Stimulated activated naive B cell treated with anti-CD40 and anti-IgM and Interleukin-4, amounts not matched to agents 10 μg/mL and 1 μg/mL and 100 μg/mL, for 72 hours (primary cell): ENCODE data around the gene ARHGEF10L.
A peak's percentile ranks its signal among the peaks of the same experiment; 100 is the strongest.

Experiments used
- ATAC-seq, 2 donors: fragments of 150-1000 bp; cut with Tn5 transposase; replicated peaks; 2 replicates each; pipeline ENCODE4 v1.10.0; 2021; ENCODE audit warnings: moderate library complexity in 1 of 2
- DNase-seq: peaks from one replicate; pipeline ENCODE4 v3.0.0; 2021
- H3K27ac Mint-ChIP-seq: one replicate; pipeline ENCODE4 v1.8.0; 2022; ENCODE audit warnings: mild to moderate bottlenecking, mixed read lengths
- H3K27me3 Mint-ChIP-seq, 2 donors: one replicate each; pipeline ENCODE4 v1.8.0; 2022; ENCODE audit warnings: mixed read lengths in 2 of 2
- H3K36me3 Mint-ChIP-seq, 2 donors: one replicate each; pipeline ENCODE4 v1.8.0; 2022; ENCODE audit warnings: mixed read lengths in 2 of 2, mild to moderate bottlenecking in 1 of 2
- H3K4me1 Mint-ChIP-seq, 2 donors: one replicate each; pipeline ENCODE4 v1.8.0; 2022; ENCODE audit warnings: mixed read lengths in 2 of 2, mild to moderate bottlenecking in 1 of 2
- H3K4me3 Mint-ChIP-seq, 2 donors: one replicate each; pipeline ENCODE4 v1.8.0; 2022; ENCODE audit warnings: mild to moderate bottlenecking in 2 of 2, mixed read lengths in 2 of 2, moderate library complexity in 1 of 2
- H3K9me3 Mint-ChIP-seq, 2 donors: one replicate each; pipeline ENCODE4 v1.8.0; 2022; ENCODE audit warnings: mixed read lengths in 2 of 2, mild to moderate bottlenecking in 1 of 2

Gene ARHGEF10L

GRCh38 chr1:17576519-17576853, 37.0 kb downstream of the ARHGEF10L start:
- ATAC-seq (no peak), DNase-seq (no peak)
- Mint-ChIP-seq H3K27me3 (peaks cover 0 to 8% of the 10 kb centered on the region in 2 donors), H3K9me3 (no peaks in the 10 kb centered on the region), H3K4me1 (peaks cover 0 to 2% of the 10 kb centered on the region in 2 donors), H3K36me3 (no peaks in the 10 kb centered on the region), H3K4me3 (no peak overlapping the region), H3K27ac (no peak overlapping the region)

GRCh38 chr1:17577907-17578297, 38.4 kb downstream of the ARHGEF10L start:
- Mint-ChIP-seq H3K27me3 (peaks cover 4 to 7% of the 10 kb centered on the region in 2 donors), H3K9me3 (no peaks in the 10 kb centered on the region), H3K4me1 (peaks cover 0 to 1% of the 10 kb centered on the region in 2 donors), H3K4me3 (no peak overlapping the region), H3K27ac (no peak overlapping the region), H3K36me3 (no peaks in the 10 kb centered on the region)
- ATAC-seq (no peak), DNase-seq (no peak)

- Mint-ChIP-seq H3K4me3 (no peak overlapping the region), H3K9me3 (no peaks in the 10 kb centered on the region), H3K4me1 (no peaks in the 10 kb centered on the region), H3K36me3 (no peaks in the 10 kb centered on the region), H3K27ac (peak overlapping the region; percentile 25), H3K27me3 (peaks cover 4 to 12% of the 10 kb centered on the region in 2 donors)
- ATAC-seq (no peak), DNase-seq (no peak)
These were observed 40.7 kb downstream of the ARHGEF10L start for GRCh38 chr1:17579951-17580939.

DNA sequence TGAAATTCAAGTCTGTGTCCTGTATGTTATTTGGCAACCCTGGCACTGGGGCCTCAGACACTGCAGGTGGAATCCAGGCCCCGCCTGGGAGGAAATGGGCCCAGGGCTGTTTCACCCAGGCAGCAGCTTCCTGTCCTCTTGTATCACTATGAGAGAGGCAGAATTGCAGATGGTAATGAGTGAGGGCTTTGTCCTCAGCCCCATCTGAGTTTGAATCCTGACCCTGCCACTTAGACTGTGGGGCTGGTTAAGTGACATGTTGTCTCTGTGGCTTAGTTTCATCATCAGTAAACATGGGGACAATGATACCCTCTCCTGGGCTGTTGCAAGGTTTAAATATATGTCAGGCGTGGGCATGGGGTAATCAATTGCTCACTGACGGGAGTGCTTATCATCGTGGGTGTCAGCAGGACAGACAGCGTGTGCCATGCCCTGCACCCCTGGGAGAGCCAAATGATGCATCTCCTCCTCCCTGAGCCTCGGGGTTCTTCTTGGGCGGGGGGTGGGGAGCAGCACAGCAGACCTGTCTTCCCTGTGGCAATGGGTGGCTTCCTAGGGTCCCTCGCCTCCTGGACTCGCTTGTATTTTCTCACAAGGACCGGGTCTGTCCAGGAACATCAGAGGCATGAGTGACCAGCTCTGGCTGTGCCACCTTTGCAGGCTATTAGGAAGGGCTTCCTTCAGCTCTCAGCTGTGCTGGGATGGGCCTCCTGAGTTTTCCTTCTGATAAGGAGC, 42.1 kb downstream of the ARHGEF10L start:
- no peak for DNase-seq
- H3K4me1 Mint-ChIP-seq, result no peaks in the 10 kb centered on the region
- no peaks in the 10 kb centered on the region for H3K9me3 Mint-ChIP-seq
- H3K27ac Mint-ChIP-seq, result no peak overlapping the region
- peak; percentile 48 to 52 for ATAC-seq
- H3K27me3 Mint-ChIP-seq, result peaks cover 0 to 12% of the 10 kb centered on the region in 2 donors
- no peaks in the 10 kb centered on the region for H3K36me3 Mint-ChIP-seq
- no peak overlapping the region for H3K4me3 Mint-ChIP-seq

DNA sequence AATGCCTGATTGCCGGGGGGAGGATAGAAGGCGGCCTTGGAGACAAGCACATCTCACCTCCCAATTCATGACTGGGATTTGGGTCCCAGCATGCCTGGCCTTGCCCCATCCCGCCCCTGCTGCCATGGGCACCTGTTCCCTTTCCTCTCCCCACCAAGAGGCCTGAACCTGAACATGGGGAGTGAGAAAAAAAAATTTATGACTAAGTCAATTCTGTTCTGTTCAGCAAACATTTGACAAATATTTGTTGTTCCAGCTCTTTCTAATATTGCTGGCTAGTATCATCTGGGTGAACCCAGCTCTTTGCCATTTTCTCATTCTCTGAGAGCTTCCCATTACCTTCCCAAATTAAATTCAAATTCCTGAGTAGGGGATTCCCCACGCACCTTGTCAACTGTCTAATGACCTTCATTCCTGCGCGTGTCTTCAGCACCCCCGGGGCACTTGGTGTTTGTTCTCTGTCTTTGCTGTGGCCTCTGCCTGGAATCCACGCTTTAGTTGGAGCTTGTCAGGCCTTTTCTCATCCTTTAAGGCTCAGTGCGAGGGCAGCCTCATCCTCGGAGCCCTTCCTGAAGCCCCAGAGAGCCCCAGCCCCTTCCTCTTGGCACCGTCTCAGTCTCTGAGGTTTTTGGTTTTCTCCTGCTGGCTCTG, 42.8 kb downstream of the ARHGEF10L start:
- Mint-ChIP-seq H3K27ac (no peak overlapping the region), H3K27me3 (peaks cover 4 to 12% of the 10 kb centered on the region in 2 donors), H3K9me3 (no peaks in the 10 kb centered on the region), H3K4me1 (no peaks in the 10 kb centered on the region), H3K36me3 (no peaks in the 10 kb centered on the region), H3K4me3 (no peak overlapping the region)
- DNase-seq, result no peak
- ATAC-seq, result no peak

- Mint-ChIP-seq H3K27me3 (peaks cover 4 to 12% of the 10 kb centered on the region in 2 donors), H3K4me3 (no peak overlapping the region), H3K4me1 (no peaks in the 10 kb centered on the region), H3K9me3 (no peaks in the 10 kb centered on the region), H3K36me3 (no peaks in the 10 kb centered on the region), H3K27ac (no peak overlapping the region)
- DNase-seq (no peak), ATAC-seq (no peak)
These were observed 45.0 kb downstream of the ARHGEF10L start for GRCh38 chr1:17584539-17584938.

GRCh38 chr1:17585266-17585987, 45.9 kb downstream of the ARHGEF10L start:
- no peak overlapping the region for H3K27ac Mint-ChIP-seq

DNA sequence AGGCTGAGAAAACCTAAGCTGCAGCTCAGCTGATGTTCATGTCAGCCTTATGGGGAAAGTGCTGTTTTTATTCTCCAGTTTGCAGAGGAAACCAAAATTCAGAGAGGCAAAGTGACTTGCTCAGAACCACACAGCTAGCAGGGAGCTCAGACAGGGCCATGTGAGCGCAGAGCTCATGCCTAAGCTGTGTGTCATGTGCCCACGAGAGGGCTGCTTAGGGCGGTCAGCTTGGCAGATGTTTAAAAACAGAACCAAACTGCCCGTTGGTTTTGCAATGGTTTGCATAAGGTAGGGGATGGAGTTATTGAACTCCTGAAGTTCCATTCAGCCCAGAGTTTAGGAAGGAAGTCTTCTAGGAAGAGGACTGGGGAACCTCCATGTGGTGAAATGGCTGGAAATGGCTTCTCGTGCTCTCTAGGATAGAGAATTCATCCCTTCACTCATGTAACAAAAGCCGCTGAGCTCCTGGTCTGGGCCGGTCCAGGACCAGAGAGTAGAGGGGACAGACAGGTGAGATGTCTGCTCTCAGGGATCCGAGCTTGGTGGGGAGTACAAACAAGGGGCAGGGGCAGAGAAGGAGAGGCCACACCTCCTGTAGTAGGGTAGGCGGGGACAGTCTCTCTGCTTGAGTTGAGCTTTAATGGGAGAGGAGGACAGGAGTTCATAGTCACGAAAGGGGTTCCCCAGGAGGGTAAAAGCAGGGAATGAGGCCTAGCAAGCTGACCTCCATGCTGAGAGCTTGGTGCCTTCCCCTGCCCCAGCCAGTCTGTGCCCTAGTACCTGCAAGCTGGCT, 46.9 kb downstream of the ARHGEF10L start:
- ATAC-seq (no peak), DNase-seq (no peak)
- no peak overlapping the region for H3K4me3 Mint-ChIP-seq
- no peaks in the 10 kb centered on the region for H3K9me3 Mint-ChIP-seq
- no peak overlapping the region for H3K27ac Mint-ChIP-seq
- peaks cover 4 to 12% of the 10 kb centered on the region in 2 donors for H3K27me3 Mint-ChIP-seq
- H3K4me1 Mint-ChIP-seq, result no peaks in the 10 kb centered on the region
- no peaks in the 10 kb centered on the region for H3K36me3 Mint-ChIP-seq

More at GRCh38 chr1:17585266-17585987, 45.9 kb downstream of the ARHGEF10L start:
- no peaks in the 10 kb centered on the region for H3K9me3 Mint-ChIP-seq
- no peaks in the 10 kb centered on the region for H3K4me1 Mint-ChIP-seq
- no peaks in the 10 kb centered on the region for H3K36me3 Mint-ChIP-seq
- H3K27me3 Mint-ChIP-seq, result peaks cover 4 to 12% of the 10 kb centered on the region in 2 donors
- H3K4me3 Mint-ChIP-seq, result no peak overlapping the region
- DNase-seq, result no peak
- no peak for ATAC-seq

DNA sequence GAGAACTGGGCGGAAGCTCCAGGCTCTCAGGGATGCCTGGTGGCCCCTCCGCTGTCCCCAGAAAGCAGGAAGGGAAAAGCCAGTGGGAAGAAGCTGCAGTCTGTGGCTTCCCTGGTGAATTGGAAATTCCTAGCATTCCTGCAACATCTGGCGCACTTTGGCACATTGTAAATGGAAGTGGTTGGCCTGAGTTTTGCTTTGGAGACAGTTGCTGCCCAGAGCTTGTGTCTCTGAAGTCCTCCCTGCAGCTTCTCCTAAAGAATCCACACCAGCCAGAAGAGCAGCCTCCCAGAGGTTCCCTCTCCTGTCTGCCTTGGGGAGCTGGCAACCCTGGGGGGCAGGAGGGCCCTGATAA, 48.2 kb downstream of the ARHGEF10L start:
- no peaks in the 10 kb centered on the region for H3K9me3 Mint-ChIP-seq
- DNase-seq, result no peak

DNA sequence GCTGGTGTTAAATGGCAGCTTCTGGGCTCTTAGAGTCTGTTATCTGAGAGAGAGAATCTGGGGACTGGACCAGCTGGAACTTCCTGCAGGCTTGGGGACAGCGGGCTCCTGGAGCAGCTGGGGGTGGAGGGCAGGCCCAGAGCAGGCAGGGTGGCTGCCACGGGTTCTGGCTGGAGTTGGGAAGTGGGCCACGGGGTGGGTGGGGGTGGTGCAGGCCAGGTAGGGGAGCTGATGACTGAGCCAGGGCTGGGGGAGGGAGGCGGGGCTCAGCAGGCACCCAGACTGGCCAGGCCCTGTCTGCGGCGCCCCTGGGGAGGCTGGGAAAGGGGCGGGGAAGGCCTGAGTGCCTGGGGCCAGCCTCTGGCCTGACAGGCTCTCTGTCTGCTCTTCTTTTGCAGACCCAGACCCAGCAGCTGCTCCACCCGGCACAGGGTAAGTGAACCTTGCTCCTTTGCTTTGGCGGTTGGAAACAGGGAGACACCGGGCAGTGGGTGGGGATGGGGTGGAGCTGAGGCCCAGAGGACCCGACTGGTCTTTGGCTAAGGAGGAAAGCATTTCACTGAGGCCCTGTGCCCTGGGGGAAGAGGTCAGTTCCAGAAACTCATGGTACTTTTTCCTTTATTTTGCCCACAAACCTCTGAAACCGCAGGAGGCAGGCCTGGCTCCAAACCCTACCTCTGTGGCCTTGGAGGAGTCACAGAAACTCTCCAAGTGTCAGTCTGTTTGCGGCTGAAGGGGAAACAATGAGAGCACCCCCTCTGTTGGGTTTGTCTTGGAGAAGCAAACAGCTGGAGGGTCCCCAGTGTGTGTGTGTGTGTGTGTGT, 48.8 kb downstream of the ARHGEF10L start:
- ATAC-seq (no peak), DNase-seq (no peak)
- Mint-ChIP-seq H3K4me1 (no peaks in the 10 kb centered on the region), H3K4me3 (no peak overlapping the region), H3K27ac (no peak overlapping the region), H3K9me3 (no peaks in the 10 kb centered on the region), H3K36me3 (no peaks in the 10 kb centered on the region), H3K27me3 (peaks cover 4 to 5% of the 10 kb centered on the region in 2 donors)

More for the DNA sequence above, 48.2 kb downstream of the ARHGEF10L start:
- no peak for ATAC-seq
- no peak overlapping the region for H3K27ac Mint-ChIP-seq
- H3K36me3 Mint-ChIP-seq, result no peaks in the 10 kb centered on the region
- H3K4me1 Mint-ChIP-seq, result no peaks in the 10 kb centered on the region
- H3K4me3 Mint-ChIP-seq, result no peak overlapping the region
- H3K27me3 Mint-ChIP-seq, result peaks cover 4 to 7% of the 10 kb centered on the region in 2 donors

GRCh38 chr1:17591814-17592430, 52.4 kb downstream of the ARHGEF10L start:
- DNase-seq (no peak), ATAC-seq (no peak)
- Mint-ChIP-seq H3K9me3 (no peaks in the 10 kb centered on the region), H3K27ac (no peak overlapping the region), H3K4me1 (no peaks in the 10 kb centered on the region), H3K36me3 (no peaks in the 10 kb centered on the region), H3K27me3 (peaks cover 0 to 2% of the 10 kb centered on the region in 2 donors), H3K4me3 (no peak overlapping the region)

GRCh38 chr1:17594026-17594425, 54.5 kb downstream of the ARHGEF10L start:
- H3K27me3 Mint-ChIP-seq, result no peaks in the 10 kb centered on the region

More at GRCh38 chr1:17594026-17594425, 54.5 kb downstream of the ARHGEF10L start:
- Mint-ChIP-seq H3K4me3 (no peak overlapping the region), H3K27ac (no peak overlapping the region), H3K36me3 (no peaks in the 10 kb centered on the region), H3K9me3 (no peaks in the 10 kb centered on the region), H3K4me1 (no peaks in the 10 kb centered on the region)
- DNase-seq, result no peak
- ATAC-seq, result no peak
